Spleen (tissue), 7 donors: ENCODE measurements around the gene NPLOC4.

Experiments
- CTCF ChIP-seq, 11 experiments: fragments of 200-600 bp in 7 of 11; fragments of 450-650 bp in 4 of 11; sonication (generic) in 4 of 11; IDR thresholded peaks in 8 of 11; conservative IDR thresholded peaks in 3 of 11; 1 replicate in 7 of 11; 2 replicates in 4 of 11; pipeline versions ENCODE4 v1.4.0 to v1.8.0; 2016 to 2021; ENCODE audit warnings: antibody characterized with exemption in 11 of 11, inconsistent platforms in 4 of 11, mild to moderate bottlenecking in 1 of 11
- POLR2AphosphoS5 ChIP-seq, 3 donors: sonication (generic); formaldehyde crosslinking; IDR thresholded peaks; one replicate each; pipeline ENCODE4 v1.5.1; 2017; ENCODE audit warnings: antibody characterized with exemption in 3 of 3
- donor health status: DM: no; HTN: no; CAD: no; lungs with moderate emphysema.
- donor health status: DM: no; HTN: no; CAD: no.
- donor health status: DM: no; HTN: no; CAD: no.

- TF ChIP-seq CTCF (IDR thresholded peaks at IDR 0.05 in 8 of 11, conservative IDR thresholded peaks at IDR 0.05 in 3 of 11) (no peak), POLR2AphosphoS5 (IDR thresholded peaks at IDR 0.05) (peak; percentile 99)
Observed at GRCh38 chr17:81512562-81513371, 124.1 kb downstream of the NPLOC4 start, which contains the start of gene ACTG1.
